Activated naive CD8-positive, alpha-beta T cell treated with anti-CD3 and anti-CD28 coated beads, Interleukin-2, amount 50 U/mL, for 16 hours (primary cell): Measurements from ENCODE around the gene LMO3.

Experiments
- DNase-seq: peaks from one replicate; pipeline ENCODE4 v3.0.0-alpha.2; 2020; ENCODE audit warnings: low read depth, low spot score

The LMO3 gene

GRCh38 chr12:16606117-16606200 lies at the start of gene LMO3:
TSS of gene LMO3 (minus strand) at chr12:16606162. CDS start at chr12:16600860, 5,302 bp downstream.
- DNase-seq: no peak

GRCh38 chr12:16636435-16637055 lies 30.6 kb upstream of the LMO3 start:
- no peak for DNase-seq

GRCh38 chr12:16634786-16635185 lies 28.8 kb upstream of the LMO3 start:
- no peak for DNase-seq

- DNase-seq: no peak
Observed at GRCh38 chr12:16626991-16627390, 21.0 kb upstream of the LMO3 start.

GRCh38 chr12:16622338-16622737 lies 16.4 kb upstream of the LMO3 start:
- DNase-seq: no peak

- DNase-seq: no peak
Observed at GRCh38 chr12:16619537-16619936, 13.6 kb upstream of the LMO3 start.

GRCh38 chr12:16618256-16618655 lies 12.3 kb upstream of the LMO3 start:
- DNase-seq: no peak

- no peak for DNase-seq
Observed at GRCh38 chr12:16613199-16613598, 7.2 kb upstream of the LMO3 start.

- no peak for DNase-seq
Observed at GRCh38 chr12:16612647-16613046, 6.7 kb upstream of the LMO3 start.

GRCh38 chr12:16611146-16611545 lies 5.2 kb upstream of the LMO3 start:
- no peak for DNase-seq

GRCh38 chr12:16610743-16611142 lies 4.8 kb upstream of the LMO3 start:
- no peak for DNase-seq

GRCh38 chr12:16610001-16610585 lies 4.1 kb upstream of the LMO3 start:
- DNase-seq: no peak

GRCh38 chr12:16608946-16609539 lies 3.1 kb upstream of the LMO3 start:
- no peak for DNase-seq

GRCh38 chr12:16607906-16608775 lies 2.2 kb upstream of the LMO3 start:
- DNase-seq: no peak

GRCh38 chr12:16606991-16607390 lies 1.0 kb upstream of the LMO3 start:
- DNase-seq: no peak

GRCh38 chr12:16606201-16606849 lies 363 bp upstream of the LMO3 start:
- no peak for DNase-seq

- DNase-seq: no peak
Observed at GRCh38 chr12:16605642-16606116, 283 bp downstream of the LMO3 start.

- DNase-seq: no peak
Observed at GRCh38 chr12:16604596-16605252, 1.2 kb downstream of the LMO3 start.

- no peak for DNase-seq
Observed at GRCh38 chr12:16603916-16604575, 1.9 kb downstream of the LMO3 start.

GRCh38 chr12:16603260-16603915 lies 2.6 kb downstream of the LMO3 start:
- no peak for DNase-seq

GRCh38 chr12:16602412-16602811 lies 3.5 kb downstream of the LMO3 start:
- no peak for DNase-seq
